Panc1 (cell line): Measurements from ENCODE around the gene CIC.

Source experiments
- POLR2AphosphoS5 ChIP-seq: IDR thresholded peaks from 2 replicates; pipeline ENCODE4 v1.6.1; 2012; ENCODE audit warnings: mild to moderate bottlenecking, low read depth, low read length, moderate library complexity
- SIN3A ChIP-seq: IDR thresholded peaks from 2 replicates; pipeline ENCODE4 v1.6.1; 2012; ENCODE audit warnings: low read depth, mild to moderate bottlenecking, low read length, moderate library complexity, borderline replicate concordance; ENCODE audit not compliant: insufficient read depth
- TCF7L2 ChIP-seq: IDR thresholded peaks from 2 replicates; pipeline ENCODE4 v1.6.1; 2011; ENCODE audit warnings: mild to moderate bottlenecking, low read depth, low read length, inconsistent platforms
- TF ChIP-seq, protein P1 (sequence below): fragments of 450-650 bp; IDR thresholded peaks from 2 replicates; pipeline ENCODE4 v1.5.1; 2017; ENCODE audit warnings: mild to moderate bottlenecking
- TF ChIP-seq, protein P2 (sequence below), 2 experiments: IDR thresholded peaks; 2 replicates each; pipeline ENCODE4 v1.6.1; 2011 to 2012; ENCODE audit warnings: low read depth in 2 of 2, control low read depth in 1 of 2, low read length in 1 of 2, mild to moderate bottlenecking in 1 of 2, moderate library complexity in 1 of 2; ENCODE audit not compliant: insufficient read depth in 1 of 2

- no peak for TF ChIP-seq POLR2AphosphoS5
- TF ChIP-seq, protein P1, sequence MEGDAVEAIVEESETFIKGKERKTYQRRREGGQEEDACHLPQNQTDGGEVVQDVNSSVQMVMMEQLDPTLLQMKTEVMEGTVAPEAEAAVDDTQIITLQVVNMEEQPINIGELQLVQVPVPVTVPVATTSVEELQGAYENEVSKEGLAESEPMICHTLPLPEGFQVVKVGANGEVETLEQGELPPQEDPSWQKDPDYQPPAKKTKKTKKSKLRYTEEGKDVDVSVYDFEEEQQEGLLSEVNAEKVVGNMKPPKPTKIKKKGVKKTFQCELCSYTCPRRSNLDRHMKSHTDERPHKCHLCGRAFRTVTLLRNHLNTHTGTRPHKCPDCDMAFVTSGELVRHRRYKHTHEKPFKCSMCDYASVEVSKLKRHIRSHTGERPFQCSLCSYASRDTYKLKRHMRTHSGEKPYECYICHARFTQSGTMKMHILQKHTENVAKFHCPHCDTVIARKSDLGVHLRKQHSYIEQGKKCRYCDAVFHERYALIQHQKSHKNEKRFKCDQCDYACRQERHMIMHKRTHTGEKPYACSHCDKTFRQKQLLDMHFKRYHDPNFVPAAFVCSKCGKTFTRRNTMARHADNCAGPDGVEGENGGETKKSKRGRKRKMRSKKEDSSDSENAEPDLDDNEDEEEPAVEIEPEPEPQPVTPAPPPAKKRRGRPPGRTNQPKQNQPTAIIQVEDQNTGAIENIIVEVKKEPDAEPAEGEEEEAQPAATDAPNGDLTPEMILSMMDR = no peak
- TF ChIP-seq, protein P2, sequence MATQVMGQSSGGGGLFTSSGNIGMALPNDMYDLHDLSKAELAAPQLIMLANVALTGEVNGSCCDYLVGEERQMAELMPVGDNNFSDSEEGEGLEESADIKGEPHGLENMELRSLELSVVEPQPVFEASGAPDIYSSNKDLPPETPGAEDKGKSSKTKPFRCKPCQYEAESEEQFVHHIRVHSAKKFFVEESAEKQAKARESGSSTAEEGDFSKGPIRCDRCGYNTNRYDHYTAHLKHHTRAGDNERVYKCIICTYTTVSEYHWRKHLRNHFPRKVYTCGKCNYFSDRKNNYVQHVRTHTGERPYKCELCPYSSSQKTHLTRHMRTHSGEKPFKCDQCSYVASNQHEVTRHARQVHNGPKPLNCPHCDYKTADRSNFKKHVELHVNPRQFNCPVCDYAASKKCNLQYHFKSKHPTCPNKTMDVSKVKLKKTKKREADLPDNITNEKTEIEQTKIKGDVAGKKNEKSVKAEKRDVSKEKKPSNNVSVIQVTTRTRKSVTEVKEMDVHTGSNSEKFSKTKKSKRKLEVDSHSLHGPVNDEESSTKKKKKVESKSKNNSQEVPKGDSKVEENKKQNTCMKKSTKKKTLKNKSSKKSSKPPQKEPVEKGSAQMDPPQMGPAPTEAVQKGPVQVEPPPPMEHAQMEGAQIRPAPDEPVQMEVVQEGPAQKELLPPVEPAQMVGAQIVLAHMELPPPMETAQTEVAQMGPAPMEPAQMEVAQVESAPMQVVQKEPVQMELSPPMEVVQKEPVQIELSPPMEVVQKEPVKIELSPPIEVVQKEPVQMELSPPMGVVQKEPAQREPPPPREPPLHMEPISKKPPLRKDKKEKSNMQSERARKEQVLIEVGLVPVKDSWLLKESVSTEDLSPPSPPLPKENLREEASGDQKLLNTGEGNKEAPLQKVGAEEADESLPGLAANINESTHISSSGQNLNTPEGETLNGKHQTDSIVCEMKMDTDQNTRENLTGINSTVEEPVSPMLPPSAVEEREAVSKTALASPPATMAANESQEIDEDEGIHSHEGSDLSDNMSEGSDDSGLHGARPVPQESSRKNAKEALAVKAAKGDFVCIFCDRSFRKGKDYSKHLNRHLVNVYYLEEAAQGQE (IDR thresholded peaks at IDR 0.05; ENCODE audit: insufficient read depth in 1 of 2, low read depth in 2 of 2, low read length in 1 of 2) = no peak
- TF ChIP-seq TCF7L2 = no peak
- no peak for TF ChIP-seq SIN3A
Measured at GRCh38 chr19:42225718-42226292, 43.2 kb upstream of the CIC start.
